ENCODE results near the gene SORBS2. TPM values are rescaled to one million over a fixed set of nuclear protein-coding genes. Genes with fewer than 3 reads are reported as not detected.

SORBS2 gene
- total RNA-seq, 5 donors from 2014 or later (not counting 1 experiment from before 2014, with no cell fraction given): 0.15 to 1.9 (median 0.98) TPM; not detected in 1

- Histone ChIP-seq H3K9me3 (no peaks in the 10 kb centered on the region), H3K36me3 (ENCODE audit: control insufficient read depth in 2 of 2, extremely low read depth in 1 of 2, insufficient read depth in 1 of 2, low read length in 1 of 2) (no peaks in the 10 kb centered on the region), H3K4me1 (ENCODE audit: control insufficient read depth in 1 of 2, extremely low read depth in 1 of 2, insufficient read depth in 2 of 2, low read length in 2 of 2) (no peaks in the 10 kb centered on the region), H3K4me3 (ENCODE audit: control insufficient read depth in 1 of 2, extremely low read depth in 1 of 2, low read length in 1 of 2) (no peak overlapping the region), H3K27me3 (replicated peaks in 1 of 2; ENCODE audit: control insufficient read depth in 2 of 2, extremely low read depth in 1 of 2, insufficient read depth in 2 of 2, low read length in 1 of 2) (peaks cover 0 to 9% of the 10 kb centered on the region in 2 experiments), H3K27ac (ENCODE audit: low read length) (no peak overlapping the region)
- Mint-ChIP-seq H3K36me3 (no peaks in the 10 kb centered on the region), H3K9me3 (peaks cover 0 to 3% (median 0%) of the 10 kb centered on the region in 3 donors), H3K27ac (no peak overlapping the region), H3K4me1 (no peaks in the 10 kb centered on the region), H3K27me3 (peaks cover 0 to 9% of the 10 kb centered on the region in 2 donors), H3K4me3 (no peak overlapping the region)
- no peak for ATAC-seq (replicated peaks in 1 of 4)
- ChIA-PET POLR2A (no interaction called here), CTCF (no interaction called here)
- no peak for DNase-seq
- 86% methylated on average over 3 of the region's 5 CpGs for WGBS (ENCODE audit: insufficient coverage)
Observed at GRCh38 chr4:185819144-185819543, 7.2 kb upstream of the SORBS2 start.

DNA sequence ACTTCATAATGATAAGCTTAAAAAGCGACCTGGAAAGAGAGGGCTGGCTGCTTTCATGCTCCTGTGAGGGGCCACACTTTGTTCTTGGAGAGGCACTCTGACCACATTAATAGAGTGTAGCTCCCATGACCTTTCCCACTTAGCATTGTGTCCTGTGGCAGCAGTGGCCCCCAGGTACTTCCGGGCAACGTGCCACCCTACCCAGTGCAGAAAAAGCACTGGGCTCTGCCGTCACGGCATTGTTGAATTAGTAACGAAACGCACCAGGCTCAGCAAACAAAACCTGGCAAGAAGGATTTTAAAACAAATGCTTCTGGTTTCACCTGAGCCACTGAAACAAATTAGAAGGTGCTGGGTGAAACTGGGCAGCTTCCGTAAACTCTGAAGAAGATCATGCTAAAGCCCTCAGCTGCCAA, 5.4 kb upstream of the SORBS2 start:
- no peak overlapping the region for H3K4me3 Mint-ChIP-seq
- CTCF ChIA-PET: no interaction called here

DNA sequence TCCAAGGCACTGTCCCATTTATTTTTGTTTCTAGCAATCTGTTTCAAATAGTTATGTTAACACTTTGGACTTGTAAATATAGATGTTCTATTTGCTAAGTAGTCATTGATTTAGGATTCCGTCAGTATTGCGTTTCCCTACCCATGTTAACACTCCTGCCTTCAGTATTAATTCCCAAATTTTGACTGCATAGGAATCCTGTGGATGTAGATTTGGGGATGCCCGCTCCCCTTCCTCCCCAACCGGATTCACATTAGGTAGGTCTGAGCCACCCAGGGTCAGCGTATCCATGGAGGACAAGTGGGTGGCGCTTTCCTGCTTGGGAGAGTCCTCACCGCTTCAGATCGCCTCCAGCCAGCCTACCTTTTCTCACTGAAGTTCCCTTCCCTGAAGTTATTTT, 1.1 kb upstream of the SORBS2 start:
- POLR2A ChIA-PET: no interaction called here

More for the DNA sequence above, 5.4 kb upstream of the SORBS2 start:
- no peak for DNase-seq
- no peaks in the 10 kb centered on the region for H3K9me3 ChIP-seq
- ATAC-seq (replicated peaks in 1 of 4): no peak
- Mint-ChIP-seq H3K9me3 (peaks cover 0 to 3% (median 0%) of the 10 kb centered on the region in 3 donors), H3K27me3 (peaks cover 5 to 14% of the 10 kb centered on the region in 2 donors), H3K4me1 (no peaks in the 10 kb centered on the region), H3K36me3 (no peaks in the 10 kb centered on the region), H3K27ac (no peak overlapping the region)
- WGBS (ENCODE audit: insufficient coverage): 92% methylated on average over 7 of the region's 8 CpGs
- H3K36me3 ChIP-seq (ENCODE audit: control insufficient read depth in 2 of 2, extremely low read depth in 1 of 2, insufficient read depth in 1 of 2, low read length in 1 of 2): no peaks in the 10 kb centered on the region
- POLR2A ChIA-PET: no interaction called here
- no peak overlapping the region for H3K4me3 ChIP-seq (ENCODE audit: control insufficient read depth in 1 of 2, extremely low read depth in 1 of 2, low read length in 1 of 2)
- no peak overlapping the region for H3K27ac ChIP-seq (ENCODE audit: low read length)
- no peaks in the 10 kb centered on the region for H3K4me1 ChIP-seq (ENCODE audit: control insufficient read depth in 1 of 2, extremely low read depth in 1 of 2, insufficient read depth in 2 of 2, low read length in 2 of 2)
- peaks cover 0 to 15% of the 10 kb centered on the region in 2 experiments for H3K27me3 ChIP-seq (replicated peaks in 1 of 2; ENCODE audit: control insufficient read depth in 2 of 2, extremely low read depth in 1 of 2, insufficient read depth in 2 of 2, low read length in 1 of 2)

DNA sequence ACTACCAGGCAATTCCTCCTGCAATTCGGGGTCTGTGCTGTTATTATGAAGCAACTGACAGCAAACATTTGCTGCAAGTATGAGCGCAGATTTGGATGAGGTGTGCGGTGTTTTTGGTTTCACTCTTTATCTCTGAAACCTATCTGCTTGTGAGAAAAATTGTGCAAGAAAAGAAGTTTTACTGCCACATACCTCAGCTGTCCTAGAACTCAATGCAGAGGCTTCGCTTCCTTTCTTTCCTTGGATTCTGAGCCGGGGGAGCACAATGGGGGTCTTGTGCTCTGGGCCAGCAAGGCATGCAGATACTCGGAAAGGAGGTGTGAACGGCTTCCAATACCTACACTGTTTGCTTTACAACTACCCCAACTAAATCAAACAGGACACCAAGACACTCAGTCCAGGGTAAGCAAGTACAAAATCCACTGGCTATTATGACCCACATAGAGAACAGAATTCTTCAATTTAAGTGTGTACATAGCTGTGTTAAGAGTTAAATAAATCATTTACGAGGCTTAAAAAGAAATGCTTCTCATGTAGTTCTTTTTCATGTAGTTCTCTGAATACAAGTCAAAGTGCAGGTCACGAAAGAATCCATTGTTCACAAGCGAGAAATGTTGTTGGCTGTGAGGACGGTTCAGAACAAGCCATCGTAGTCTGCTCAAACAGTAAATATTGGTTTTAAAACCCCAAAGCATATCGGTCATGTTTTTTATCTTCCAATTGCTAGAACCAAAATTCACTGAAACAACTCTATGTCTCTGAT, 1.1 kb downstream of the SORBS2 start:
- H3K4me1 Mint-ChIP-seq: peaks cover 0 to 4% (median 0%) of the 10 kb centered on the region in 3 donors
- peaks cover 6 to 21% of the 10 kb centered on the region in 2 donors for H3K27me3 Mint-ChIP-seq
- 86% methylated on average over 6 of the region's 13 CpGs for WGBS (ENCODE audit: insufficient coverage)
- Histone ChIP-seq H3K4me1 (ENCODE audit: control insufficient read depth in 1 of 2, extremely low read depth in 1 of 2, insufficient read depth in 2 of 2, low read length in 2 of 2) (no peaks in the 10 kb centered on the region), H3K27me3 (replicated peaks in 1 of 2; ENCODE audit: control insufficient read depth in 2 of 2, extremely low read depth in 1 of 2, insufficient read depth in 2 of 2, low read length in 1 of 2) (peaks cover 2 to 17% of the 10 kb centered on the region in 2 experiments), H3K9me3 (no peaks in the 10 kb centered on the region), H3K36me3 (ENCODE audit: control insufficient read depth in 2 of 2, extremely low read depth in 1 of 2, insufficient read depth in 1 of 2, low read length in 1 of 2) (no peaks in the 10 kb centered on the region), H3K4me3 (ENCODE audit: control insufficient read depth in 1 of 2, extremely low read depth in 1 of 2, low read length in 1 of 2) (no peak overlapping the region), H3K27ac (ENCODE audit: low read length) (no peak overlapping the region)
- no peak overlapping the region for H3K4me3 Mint-ChIP-seq
- DNase-seq (no peak), ATAC-seq (replicated peaks in 1 of 4) (no peak)
- H3K36me3 Mint-ChIP-seq: no peaks in the 10 kb centered on the region
- CTCF ChIA-PET: no interaction called here
- H3K27ac Mint-ChIP-seq: no peak overlapping the region
- no peaks in the 10 kb centered on the region for H3K9me3 Mint-ChIP-seq
- POLR2A ChIA-PET: no interaction called here

More for the DNA sequence above, 1.1 kb upstream of the SORBS2 start:
- no peaks in the 10 kb centered on the region for H3K36me3 ChIP-seq (ENCODE audit: control insufficient read depth in 2 of 2, extremely low read depth in 1 of 2, insufficient read depth in 1 of 2, low read length in 1 of 2)
- whole genome bisulfite sequencing (ENCODE audit: insufficient coverage): 93% methylated on average over 5 of the region's 8 CpGs
- CTCF ChIA-PET: no interaction called here
- peaks cover 2 to 17% of the 10 kb centered on the region in 2 experiments for H3K27me3 ChIP-seq (replicated peaks in 1 of 2; ENCODE audit: control insufficient read depth in 2 of 2, extremely low read depth in 1 of 2, insufficient read depth in 2 of 2, low read length in 1 of 2)
- Mint-ChIP-seq H3K4me3 (no peak overlapping the region), H3K36me3 (no peaks in the 10 kb centered on the region), H3K9me3 (no peaks in the 10 kb centered on the region), H3K27ac (no peak overlapping the region), H3K27me3 (peaks cover 6 to 21% of the 10 kb centered on the region in 2 donors), H3K4me1 (peaks cover 0 to 4% (median 0%) of the 10 kb centered on the region in 3 donors)
- ATAC-seq (replicated peaks in 1 of 4) (no peak), DNase-seq (no peak)
- H3K4me1 ChIP-seq (ENCODE audit: control insufficient read depth in 1 of 2, extremely low read depth in 1 of 2, insufficient read depth in 2 of 2, low read length in 2 of 2): no peaks in the 10 kb centered on the region
- H3K4me3 ChIP-seq (ENCODE audit: control insufficient read depth in 1 of 2, extremely low read depth in 1 of 2, low read length in 1 of 2): no peak overlapping the region
- H3K9me3 ChIP-seq: no peaks in the 10 kb centered on the region
- no peak overlapping the region for H3K27ac ChIP-seq (ENCODE audit: low read length)

GRCh38 chr4:185809533-185810071, 2.4 kb downstream of the SORBS2 start:
- no peak overlapping the region for H3K27ac ChIP-seq (ENCODE audit: low read length)
- H3K4me1 ChIP-seq (ENCODE audit: control insufficient read depth in 1 of 2, extremely low read depth in 1 of 2, insufficient read depth in 2 of 2, low read length in 2 of 2): no peaks in the 10 kb centered on the region
- H3K36me3 Mint-ChIP-seq: no peaks in the 10 kb centered on the region
- ChIA-PET CTCF (no interaction called here), POLR2A (no interaction called here)
- no peaks in the 10 kb centered on the region for H3K9me3 ChIP-seq
- DNase-seq (no peak), ATAC-seq (replicated peaks in 1 of 4) (no peak)
- H3K9me3 Mint-ChIP-seq: no peaks in the 10 kb centered on the region
- peaks cover 6 to 18% of the 10 kb centered on the region in 2 donors for H3K27me3 Mint-ChIP-seq
- H3K27ac Mint-ChIP-seq: no peak overlapping the region
- H3K27me3 ChIP-seq (replicated peaks in 1 of 2; ENCODE audit: control insufficient read depth in 2 of 2, extremely low read depth in 1 of 2, insufficient read depth in 2 of 2, low read length in 1 of 2): peaks cover 2 to 15% of the 10 kb centered on the region in 2 experiments
- WGBS (ENCODE audit: insufficient coverage): 70% methylated on average over 2 of the region's 4 CpGs
- no peaks in the 10 kb centered on the region for H3K36me3 ChIP-seq (ENCODE audit: control insufficient read depth in 2 of 2, extremely low read depth in 1 of 2, insufficient read depth in 1 of 2, low read length in 1 of 2)
- H3K4me3 Mint-ChIP-seq: no peak overlapping the region
- no peak overlapping the region for H3K4me3 ChIP-seq (ENCODE audit: control insufficient read depth in 1 of 2, extremely low read depth in 1 of 2, low read length in 1 of 2)
- H3K4me1 Mint-ChIP-seq: peaks cover 0 to 4% (median 0%) of the 10 kb centered on the region in 3 donors

DNA sequence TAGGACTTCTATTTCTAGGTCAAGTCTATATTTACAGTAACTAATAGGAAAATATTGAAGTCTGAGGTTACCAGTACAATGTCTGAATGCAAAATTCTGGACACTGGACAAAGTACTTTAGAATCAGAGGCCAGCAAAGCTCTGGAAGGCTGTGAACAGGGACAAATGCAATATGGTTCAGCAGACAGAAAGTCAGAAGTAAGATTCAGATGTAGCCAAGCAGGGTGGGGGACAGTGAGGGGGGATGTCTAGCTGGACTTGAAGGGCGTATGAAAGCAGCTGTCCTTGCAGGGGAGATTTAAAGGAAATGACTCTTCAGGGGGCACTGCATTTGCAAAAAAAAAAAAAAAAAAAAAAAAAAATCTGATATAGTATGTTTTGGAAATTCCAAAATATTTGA, 2.9 kb downstream of the SORBS2 start:
- H3K4me1 Mint-ChIP-seq: peaks cover 0 to 4% (median 0%) of the 10 kb centered on the region in 3 donors
- Histone ChIP-seq H3K36me3 (ENCODE audit: control insufficient read depth in 2 of 2, extremely low read depth in 1 of 2, insufficient read depth in 1 of 2, low read length in 1 of 2) (no peaks in the 10 kb centered on the region), H3K9me3 (no peaks in the 10 kb centered on the region), H3K4me3 (ENCODE audit: control insufficient read depth in 1 of 2, extremely low read depth in 1 of 2, low read length in 1 of 2) (no peak overlapping the region), H3K27me3 (replicated peaks in 1 of 2; ENCODE audit: control insufficient read depth in 2 of 2, extremely low read depth in 1 of 2, insufficient read depth in 2 of 2, low read length in 1 of 2) (peaks cover 2 to 12% of the 10 kb centered on the region in 2 experiments), H3K27ac (ENCODE audit: low read length) (no peak overlapping the region), H3K4me1 (ENCODE audit: control insufficient read depth in 1 of 2, extremely low read depth in 1 of 2, insufficient read depth in 2 of 2, low read length in 2 of 2) (no peaks in the 10 kb centered on the region)
- no peaks in the 10 kb centered on the region for H3K36me3 Mint-ChIP-seq
- no peak overlapping the region for H3K4me3 Mint-ChIP-seq
- H3K27me3 Mint-ChIP-seq: peaks cover 6 to 18% of the 10 kb centered on the region in 2 donors
- POLR2A ChIA-PET: no interaction called here
- H3K9me3 Mint-ChIP-seq: no peaks in the 10 kb centered on the region
- no peak overlapping the region for H3K27ac Mint-ChIP-seq
- no CpG with 5 or more reads among the region's 1 CpG for WGBS (ENCODE audit: insufficient coverage)
- DNase-seq (no peak), ATAC-seq (replicated peaks in 1 of 4) (no peak)
- CTCF ChIA-PET: no interaction called here
